NCI-H1092 treated with DMSO at 0.1 percent for 48 hours (cell line): ENCODE data around the gene RASGEF1C.

Experiments
- DNase-seq: peaks from one replicate; lab custom pipeline; 2025; lab: John Stamatoyannopoulos, UW

Gene RASGEF1C

DNA sequence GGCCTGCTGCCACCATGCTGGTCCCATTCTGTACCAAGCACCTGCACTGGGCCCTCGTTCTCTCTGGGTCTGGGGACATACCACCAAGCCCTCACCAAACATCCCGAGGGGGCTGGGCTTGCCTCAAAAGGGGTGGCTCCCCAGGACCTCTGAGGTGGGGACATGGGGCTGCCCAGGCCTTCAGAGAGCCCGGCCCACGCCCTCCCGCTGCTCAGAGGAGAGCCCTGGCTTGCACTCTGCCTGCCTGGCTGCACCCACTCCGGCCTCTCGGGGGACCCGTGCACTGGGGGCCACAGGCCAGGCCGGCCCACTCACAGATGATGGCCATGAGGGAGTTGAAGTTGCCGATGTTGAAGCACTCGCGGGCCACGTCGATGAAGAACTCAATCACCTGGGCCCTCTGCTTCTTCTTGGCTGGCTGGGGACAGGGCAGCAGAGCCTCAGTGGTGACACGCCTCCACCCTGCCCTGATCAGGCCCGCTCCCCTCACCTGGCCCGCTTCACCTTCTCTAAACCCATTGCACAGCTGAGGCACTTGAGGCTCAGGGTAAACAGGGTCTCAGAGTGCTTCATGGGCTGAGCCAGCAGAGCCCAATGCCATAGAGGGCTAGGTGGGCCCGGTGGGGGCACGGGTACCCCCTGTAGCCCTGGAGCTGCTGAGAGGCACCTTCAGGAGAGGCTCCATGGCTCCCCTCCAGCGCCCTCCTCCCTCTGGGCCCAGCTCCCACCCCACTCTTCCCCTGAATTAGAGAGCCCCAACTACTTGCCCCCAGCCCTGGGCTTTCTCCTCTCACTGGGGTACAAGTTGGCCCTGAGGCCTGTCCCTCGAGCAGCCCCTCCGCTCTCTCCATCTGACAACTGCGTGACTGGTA, 89.7 kb downstream of the RASGEF1C start:
- no peak for DNase-seq

DNA sequence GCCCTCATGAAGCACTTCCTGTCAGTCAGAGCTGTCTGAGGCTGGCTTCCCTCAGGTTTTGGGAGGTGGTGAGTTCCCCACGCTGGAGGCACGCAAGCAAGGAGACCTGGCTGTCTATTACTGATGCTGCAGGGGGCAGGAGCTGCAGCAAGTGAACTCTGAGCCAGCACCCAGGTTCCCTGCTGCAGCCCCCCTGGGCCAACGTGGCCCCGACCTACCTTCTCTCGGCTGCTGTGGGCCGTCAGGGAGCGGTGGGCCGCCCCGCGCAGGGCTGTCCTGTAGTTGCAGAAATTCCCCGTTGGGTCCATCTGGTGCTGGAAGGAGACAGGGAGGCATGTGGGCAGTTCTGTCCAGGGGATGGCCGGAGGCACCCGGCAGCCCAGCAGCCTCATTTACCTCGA, 90.6 kb downstream of the RASGEF1C start:
- DNase-seq = no peak

DNA sequence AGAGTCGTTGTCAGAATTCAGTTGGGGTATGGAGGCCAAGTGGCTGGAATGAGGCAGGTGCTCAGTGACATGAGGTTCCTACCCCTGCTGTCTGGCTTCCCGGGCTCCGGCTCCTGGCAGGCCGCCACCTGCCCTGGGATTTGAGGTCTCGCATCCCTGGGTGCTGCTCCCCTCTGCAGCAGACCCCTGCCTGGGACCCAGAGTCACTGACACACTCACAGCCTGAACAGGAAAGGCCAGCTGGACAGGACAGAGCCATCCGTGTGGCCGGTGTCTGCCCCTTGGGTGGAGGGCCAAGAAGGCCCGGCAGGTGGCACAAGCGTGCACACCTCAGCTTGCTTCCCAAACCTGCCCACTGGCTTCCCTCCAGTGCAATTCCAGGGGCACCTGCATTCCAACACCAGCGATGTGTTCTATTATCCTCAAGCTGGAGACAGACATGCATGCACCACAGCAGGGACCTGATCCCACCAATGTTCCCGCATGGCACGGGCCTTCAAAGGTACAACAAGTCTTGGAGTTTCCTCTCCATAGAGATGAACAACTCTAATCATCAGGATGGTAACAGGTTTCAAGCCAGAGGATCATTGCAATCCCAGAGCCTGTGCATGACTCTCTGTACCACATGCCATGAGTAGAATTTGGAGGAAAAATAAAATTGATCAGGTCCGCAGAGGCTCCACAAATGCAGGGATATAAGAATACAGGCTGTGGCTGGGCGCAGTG, 91.8 kb downstream of the RASGEF1C start:
- DNase-seq = no peak

DNA sequence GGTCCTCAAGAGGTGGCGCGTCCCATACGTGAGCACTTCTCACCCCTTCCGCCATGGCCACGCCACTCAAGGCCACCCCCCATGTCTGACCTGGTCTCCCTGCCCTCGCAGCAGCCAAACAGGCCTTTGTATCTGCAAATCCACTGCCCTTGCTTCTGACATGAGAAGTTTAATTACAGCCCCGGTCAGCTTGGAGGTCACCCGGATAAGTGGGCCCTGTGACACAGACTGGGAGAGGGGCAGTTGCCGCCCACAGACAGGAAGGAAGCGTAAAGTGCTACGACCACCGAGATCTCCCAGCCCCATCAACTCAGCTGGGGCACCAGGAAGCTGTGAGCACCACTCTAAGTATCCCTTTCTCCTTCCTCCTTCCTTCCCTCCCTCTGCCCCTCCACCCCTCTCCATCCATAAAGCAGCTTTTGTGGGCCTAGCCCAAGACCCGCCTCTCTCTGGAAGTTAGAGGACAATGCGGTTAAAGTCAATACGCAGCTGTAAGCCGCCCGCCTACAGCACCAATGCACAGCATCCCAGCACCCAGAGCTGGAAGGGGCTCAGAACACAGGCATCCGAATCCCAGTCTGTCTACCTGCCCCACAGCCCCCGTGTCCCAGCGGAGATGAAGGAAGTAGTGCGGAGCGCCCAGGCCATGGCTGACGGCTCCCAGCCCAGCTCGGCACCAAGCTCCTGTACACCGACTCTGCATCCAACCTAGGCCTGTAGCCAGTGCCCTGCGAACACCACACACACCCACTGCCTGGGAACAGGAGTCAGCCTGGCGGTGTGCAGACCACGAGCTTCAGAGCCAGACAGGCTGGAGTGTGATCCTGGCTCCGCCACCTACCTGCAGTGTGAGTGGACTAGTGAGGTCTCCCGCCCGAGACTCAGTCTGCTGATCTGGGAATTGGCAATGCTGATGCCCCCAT, 92.7 kb downstream of the RASGEF1C start:
- DNase-seq = no peak

DNA sequence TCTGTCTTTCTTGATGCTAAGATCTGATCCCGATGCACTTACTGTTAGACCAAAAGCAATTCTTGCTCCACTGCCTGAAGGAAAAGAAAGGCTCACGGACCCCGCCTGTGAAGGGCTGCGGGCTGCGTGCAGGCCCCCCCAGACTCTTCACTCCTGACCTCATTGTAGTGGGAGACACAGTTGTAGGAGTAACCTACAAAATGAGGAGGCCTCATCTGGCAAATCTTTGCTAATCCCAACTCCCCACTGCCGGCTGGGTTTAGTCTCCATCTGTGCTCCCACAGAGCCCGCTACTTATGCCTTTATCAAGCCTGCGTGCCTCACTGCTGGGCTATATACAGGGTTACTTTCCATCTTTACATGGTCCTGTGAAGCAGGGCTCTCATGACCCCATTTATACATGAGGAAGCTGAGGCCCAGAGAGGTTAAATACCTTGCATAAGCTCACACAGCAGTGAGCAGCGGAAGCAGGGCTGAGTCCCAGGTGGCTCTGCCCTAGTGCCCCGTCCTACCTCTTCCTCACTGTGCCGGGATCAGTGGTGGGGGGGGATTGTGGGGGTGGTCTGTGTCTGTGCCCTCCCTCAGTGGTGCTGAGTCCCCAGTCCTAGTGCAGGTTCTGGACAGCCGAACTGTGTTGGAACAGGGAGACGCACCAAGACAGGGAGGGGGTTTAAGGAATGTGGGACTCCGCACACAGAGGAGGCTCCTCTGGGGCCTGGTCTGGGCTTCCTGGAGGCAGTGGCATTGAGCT, 93.5 kb downstream of the RASGEF1C start:
- no peak for DNase-seq

DNA sequence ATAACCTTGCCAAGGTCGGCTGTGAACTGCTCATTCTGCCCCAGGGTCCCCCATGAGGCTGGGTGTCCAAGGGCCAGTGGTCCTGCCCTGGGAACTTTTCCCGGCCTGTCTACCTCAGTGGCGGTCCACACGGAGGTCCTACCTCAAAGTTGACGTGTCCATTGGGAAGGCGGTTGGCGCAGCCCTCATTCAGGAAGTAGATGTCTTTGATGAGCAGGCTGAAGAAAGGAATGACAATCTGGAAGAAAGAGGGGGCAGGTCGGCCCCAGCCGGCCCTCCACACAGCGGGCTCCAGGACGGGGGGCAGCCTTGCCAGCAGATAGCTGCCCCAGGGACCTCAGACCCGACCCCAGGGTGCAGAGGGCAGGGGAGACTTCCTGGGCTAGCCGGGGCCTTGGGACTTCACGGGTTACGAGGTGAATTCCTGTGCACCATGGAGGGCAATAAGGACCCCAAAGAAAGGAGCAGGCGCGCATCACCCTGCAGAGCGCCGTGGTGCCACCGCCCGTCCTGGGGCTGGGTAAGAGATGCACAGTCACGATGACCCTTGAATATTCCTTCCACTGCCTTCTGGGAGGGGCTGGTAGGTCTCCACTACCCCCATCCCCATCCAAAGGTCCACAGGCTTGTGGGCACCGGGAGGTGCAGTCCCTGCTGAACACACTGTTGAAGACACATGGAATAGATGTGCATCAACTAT, 94.6 kb downstream of the RASGEF1C start:
- no peak for DNase-seq

DNA sequence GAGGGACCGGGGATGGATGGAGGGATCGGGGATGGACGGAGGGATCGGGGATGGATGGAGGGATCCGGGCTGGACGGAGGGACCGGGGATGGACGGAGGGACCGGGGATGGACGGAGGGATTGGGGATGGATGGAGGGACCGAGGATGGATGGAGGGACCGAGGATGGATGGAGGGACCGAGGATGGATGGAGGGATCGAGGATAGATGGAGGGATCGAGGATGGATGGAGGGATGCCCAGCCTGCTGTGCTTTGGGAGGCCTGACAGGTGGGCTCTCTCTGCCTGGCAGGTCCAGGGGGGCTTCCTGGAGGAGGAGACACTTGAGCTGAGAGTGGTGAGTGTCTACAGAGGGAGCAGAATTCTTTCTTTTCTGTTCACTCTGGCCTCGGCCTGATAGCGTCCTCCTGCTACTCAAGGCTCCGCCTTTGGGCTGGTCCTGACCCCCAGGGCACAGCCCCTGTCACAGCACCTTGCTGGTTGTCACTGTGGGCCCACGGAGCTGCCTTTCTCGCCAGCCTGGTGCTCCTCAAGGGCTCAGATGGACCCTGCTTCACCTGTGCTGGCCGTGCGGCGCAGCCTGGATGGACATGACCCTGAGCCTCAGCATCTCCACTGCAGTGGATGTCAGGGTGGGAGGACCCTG, 95.2 kb downstream of the RASGEF1C start:
- no peak for DNase-seq

DNA sequence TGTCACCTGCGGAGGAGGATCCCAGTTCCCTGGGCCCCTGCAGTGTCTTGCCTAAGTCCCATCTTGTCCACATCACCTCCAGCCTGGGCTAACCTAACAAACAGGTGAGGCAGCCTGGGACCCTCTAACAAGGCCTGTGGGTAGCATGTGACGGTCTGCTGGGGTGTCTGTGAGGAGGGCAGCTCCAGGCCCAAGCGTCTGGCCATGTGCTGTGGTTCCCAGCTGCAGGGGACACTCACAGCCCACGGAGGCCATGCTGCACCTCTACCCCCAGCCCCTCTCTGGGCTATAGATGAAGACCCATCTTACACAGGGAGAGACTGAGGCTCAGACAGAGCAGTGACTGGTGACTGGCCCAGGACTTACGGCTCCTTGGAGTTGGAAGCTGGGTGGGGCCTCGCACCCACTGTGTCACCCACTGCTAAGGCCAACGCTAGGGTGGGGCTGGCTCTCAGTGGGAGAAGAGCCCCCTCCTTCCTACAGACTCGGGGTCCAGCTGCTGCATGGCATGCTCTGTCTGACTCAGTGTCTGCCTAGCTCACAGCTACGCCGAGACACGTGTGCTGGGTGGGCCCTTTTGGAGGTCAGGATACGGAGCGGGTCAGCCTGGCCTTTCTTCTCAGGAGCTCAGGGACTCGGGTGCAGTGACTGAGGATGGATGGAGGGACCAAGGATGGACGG, 96.7 kb downstream of the RASGEF1C start:
- no peak for DNase-seq

DNA sequence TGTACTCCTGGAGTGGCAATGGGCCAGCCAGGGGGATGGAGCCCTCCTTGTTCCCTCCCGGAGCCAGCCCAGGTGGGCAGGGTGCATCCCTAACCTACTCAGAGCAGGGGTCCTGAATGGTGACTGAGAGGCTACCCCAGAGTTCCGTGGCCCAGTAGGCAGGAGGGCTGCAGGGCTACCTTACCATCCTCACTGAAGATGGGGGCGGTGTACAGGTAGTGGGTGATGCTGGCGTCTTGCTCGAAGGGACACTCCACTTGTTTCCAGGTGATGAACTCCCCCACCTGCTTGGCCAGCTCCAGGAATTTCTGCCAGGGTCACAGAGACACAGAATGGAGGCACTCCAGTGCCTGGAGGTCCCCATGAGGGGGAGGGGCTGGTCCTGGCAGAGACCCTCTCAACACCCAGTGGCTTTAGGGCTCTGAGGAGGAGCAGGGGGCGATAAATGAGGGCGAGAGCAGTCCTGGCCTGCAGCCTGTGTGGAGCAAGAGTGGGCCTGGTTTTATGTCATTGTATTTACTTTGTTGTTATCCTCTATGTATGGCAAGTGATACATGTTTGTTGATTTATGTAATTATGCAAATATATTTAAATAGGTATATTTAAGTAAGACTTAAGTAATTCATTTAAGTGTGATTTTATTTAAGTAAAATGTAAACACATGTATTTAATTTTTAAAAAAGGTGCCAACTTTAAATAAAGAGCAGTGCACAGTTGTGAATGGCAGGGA, 97.6 kb downstream of the RASGEF1C start:
- no peak for DNase-seq

DNA sequence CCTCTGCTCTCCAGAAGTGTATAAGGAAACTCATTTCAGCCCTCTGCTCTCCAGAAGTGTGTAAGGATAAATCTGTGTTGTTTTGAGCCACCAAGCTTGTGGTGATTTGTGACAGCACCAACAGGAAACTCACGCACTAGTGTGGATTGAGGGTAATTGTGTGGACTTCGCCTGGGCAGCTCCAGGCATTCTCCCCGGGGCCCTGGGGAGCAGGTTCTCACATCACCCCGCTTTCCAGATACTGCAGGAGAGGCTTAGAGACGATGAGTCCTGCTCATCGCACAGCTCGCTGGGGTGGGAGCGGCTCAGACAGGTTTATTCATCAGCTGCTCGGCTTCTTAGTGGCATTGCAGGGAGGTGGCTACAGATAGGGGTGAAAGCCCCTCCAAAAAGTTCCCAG, 99.1 kb downstream of the RASGEF1C start:
- DNase-seq = no peak

DNA sequence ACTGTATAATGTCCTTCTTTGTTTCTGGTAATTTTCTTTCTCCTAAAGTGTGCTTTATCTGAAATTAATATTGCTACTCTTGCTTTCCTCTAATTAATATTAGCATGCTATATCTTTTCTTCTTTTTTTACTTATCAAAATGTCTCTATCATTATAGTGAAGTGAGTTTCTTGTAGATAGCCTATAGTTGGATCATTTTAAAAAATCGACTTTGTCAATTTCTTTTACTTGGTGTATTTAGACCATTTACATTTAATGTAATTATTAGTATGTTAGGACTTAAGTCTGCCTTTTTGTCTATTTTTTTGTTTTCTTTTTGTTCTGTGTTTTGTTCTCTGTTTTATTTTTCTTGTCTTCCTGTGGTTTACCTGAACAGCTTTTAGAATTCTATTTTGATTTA, 102.0 kb downstream of the RASGEF1C start:
- DNase-seq = no peak

DNA sequence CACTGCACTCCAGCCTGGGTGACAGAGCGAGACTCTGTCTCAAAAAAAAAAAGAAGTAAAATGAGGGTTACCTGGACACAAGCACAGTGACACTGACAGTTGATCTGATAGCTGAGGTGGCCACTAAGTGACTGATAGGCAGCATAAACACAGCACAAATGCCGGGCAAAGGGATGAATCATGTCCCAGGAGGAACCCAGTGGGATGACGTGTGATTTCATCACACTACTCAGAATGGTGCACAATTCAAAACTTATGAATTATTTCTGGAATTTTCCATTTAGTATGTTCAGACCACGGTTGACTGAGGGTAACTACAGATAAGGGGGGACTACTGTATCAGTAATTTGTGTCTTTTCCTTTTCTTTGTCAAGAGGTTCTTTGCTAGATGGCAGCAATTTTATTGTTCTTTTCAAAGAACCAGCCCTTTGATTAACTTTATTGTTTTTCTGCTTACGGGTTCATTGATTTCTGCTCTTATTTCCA, 103.1 kb downstream of the RASGEF1C start:
- no peak for DNase-seq

DNA sequence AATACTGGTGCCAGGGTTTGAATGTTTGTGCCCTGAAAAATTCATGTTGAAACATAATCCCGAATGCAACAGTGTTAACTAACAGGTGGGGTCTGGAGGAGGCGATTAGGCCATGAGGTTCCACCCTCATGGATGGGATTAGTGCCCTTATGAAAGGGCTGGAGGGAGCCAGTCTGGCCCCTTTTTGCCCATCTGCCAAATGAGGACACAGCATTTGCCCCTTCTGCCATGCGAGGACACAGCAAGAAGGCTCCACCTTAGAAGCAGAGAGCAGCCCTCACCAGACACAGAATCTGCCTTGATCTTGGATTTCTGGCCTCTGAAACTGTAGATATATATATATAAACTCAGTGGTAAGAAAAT, 104.9 kb downstream of the RASGEF1C start:
- no peak for DNase-seq

DNA sequence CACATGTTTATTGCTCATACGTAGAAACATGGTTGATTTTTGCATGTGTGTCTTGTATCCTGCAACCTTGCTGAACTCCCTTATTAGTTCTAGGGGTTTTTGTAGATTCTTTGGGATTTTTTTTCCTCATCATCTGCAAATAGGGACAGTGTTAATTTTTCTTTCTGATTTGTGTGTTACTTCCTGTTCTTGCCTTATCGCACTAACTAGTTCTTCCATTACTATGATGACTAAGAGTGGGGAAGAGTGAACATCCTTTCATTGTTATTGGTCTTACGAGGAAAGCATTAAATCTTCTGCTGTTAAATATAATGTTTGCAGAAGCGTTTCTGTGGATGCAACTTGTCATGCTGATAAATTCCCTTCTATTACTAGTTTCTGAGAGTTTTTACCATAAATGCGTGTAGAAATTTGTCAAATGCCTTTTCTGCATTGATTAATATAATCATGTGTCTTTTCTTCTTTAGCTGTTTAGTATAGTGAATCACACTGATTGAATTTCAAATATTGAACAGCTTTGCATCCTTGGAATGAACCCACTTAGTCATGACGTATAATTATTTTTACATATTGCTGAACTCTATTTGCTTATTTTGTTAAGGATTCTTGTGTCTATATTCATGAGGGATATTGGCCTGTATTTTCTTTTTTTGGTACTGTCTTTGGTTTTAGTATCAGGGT, 105.4 kb downstream of the RASGEF1C start:
- DNase-seq = no peak

DNA sequence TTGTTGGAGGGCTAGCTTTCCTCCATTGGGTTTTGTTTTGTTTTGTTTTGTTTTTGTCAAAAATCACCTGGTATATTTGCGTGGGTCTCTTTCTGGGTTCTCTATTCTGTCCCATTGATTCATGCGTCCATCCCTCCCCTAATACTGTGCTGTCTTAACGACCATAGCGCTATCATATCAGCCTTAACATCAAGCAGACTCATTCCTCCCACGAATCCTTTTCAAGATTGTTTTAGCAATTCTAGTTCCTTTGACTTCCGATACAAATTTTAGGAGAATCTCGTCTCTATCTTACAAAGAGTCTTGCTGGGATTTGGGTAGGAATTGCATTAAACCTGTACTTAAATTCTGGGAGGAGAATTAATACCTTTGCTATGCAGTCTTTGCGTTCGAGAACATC, 106.4 kb downstream of the RASGEF1C start:
- no peak for DNase-seq

DNA sequence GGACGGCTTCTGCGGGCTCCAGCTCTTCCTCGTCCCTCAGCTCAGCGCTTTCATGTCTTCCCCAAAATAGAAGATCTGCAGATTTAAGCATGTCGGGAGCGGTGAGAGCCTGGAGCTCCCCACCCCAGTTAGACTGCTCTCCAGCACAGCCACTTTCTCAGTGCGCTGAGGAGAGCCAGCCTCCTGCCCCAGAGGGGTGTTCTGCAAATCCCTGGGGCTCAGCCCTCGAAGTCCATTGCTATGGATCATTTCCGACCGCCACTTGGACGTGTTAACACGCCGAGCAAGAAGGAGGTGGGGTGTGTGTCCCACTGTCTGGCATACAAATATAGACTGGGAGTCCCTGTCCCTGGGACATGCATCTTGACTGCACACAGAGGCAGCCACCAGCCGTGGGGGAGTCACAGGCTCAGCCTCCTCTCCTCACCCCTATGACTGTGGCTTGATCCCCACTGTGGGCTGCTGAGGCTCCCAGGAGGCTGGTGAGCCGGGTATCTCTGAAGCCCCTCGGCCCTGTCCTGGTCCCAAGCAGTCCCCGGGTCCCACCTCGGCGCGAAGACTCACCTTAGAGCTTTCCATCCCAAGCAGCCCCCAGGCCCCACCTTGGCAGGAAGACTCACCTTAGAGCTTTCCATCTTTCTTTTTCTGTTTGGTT, 107.4 kb downstream of the RASGEF1C start:
- DNase-seq = no peak

DNA sequence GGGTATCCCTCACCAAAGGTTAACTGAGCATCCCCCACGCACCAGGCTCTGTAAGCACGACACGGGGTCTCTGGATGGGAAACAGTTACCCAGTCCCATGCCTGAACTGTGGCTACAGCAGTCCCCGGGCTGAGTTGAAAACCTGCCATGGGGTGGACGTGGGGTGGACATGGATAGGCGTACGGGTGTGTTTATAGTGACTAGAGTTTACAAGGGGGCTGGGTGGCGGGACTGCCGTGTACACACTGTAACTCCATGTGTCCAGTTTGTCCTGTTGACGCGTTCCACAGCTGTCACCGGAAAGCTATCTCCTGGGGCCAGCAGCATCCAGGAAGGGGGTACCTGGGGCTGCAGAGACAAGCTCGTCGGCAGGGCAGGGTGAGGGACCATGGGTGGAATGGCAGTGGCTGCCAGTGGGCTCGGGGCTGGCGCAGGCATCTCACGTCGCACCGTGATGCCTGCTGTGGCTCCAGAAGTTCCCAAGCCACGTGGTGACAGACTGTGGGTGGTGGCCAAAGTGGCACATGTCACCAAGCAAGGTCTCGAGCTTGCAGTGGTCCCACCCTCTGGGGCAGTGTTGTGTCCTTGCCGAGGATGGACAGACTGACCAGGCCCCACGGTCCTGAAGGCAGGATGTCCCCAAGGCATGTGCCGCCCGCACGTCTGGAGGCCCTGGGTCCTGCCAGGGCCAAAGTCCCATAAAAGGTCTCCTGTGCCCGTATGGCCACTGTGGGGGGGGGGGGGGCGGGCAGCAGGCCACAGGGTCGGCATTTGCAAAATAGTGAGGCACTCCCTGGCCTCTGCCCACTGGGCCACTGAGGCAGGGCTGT, 108.2 kb downstream of the RASGEF1C start:
- no peak for DNase-seq
